Upper lobe of left lung (tissue), 6 donors: ENCODE measurements around the gene CHST13. TPM values are rescaled to one million over a fixed set of nuclear protein-coding genes. Genes with fewer than 3 reads are reported as not detected.

ENCODE experiments used
- ATAC-seq, 2 donors: fragments of 200-7000 bp; cut with Tn5 transposase; one replicate each; pipeline ENCODE4 v1.9.1; 2022; ENCODE audit warnings: mild to moderate bottlenecking in 2 of 2, moderate library complexity in 2 of 2; ENCODE audit not compliant: low FRiP score in 2 of 2
- DNase-seq, 2 donors: peaks; one replicate each; pipeline ENCODE4 v3.0.0-alpha.2; 2019 to 2020
- H3K27ac ChIP-seq, 4 donors: fragments of 200-600 bp; sonication (generic); one replicate each; pipeline ENCODE4 v1.5.1; 2016 to 2019
- H3K27me3 ChIP-seq, 4 donors: fragments of 200-600 bp; sonication (generic); one replicate each; pipeline ENCODE4 v1.5.1; 2017 to 2019
- H3K36me3 ChIP-seq, 4 donors: fragments of 200-600 bp; sonication (generic); one replicate each; pipeline ENCODE4 v1.5.1; 2016 to 2019
- H3K4me1 ChIP-seq, 4 donors: fragments of 200-600 bp; sonication (generic); one replicate each; pipeline ENCODE4 v1.5.1; 2018 to 2019
- H3K4me3 ChIP-seq, 4 donors: fragments of 200-600 bp; sonication (generic); one replicate each; pipeline ENCODE4 v1.5.1; 2017 to 2019; ENCODE audit warnings: mild to moderate bottlenecking in 2 of 4, moderate library complexity in 1 of 4
- H3K9me3 ChIP-seq, 4 donors: fragments of 200-600 bp; sonication (generic); one replicate each; pipeline ENCODE4 v1.5.1; 2018 to 2019
- CTCF ChIP-seq, 6 experiments: fragments of 450-650 bp in 4 of 6; fragments of 200-600 bp in 2 of 6; sonication (generic) in 2 of 6; IDR thresholded peaks; one replicate each; pipeline ENCODE4 v1.5.1; 2016 to 2019; ENCODE audit warnings: antibody characterized with exemption in 6 of 6
- EP300 ChIP-seq, 4 donors: sonication (generic); formaldehyde crosslinking; IDR thresholded peaks; one replicate each; pipeline ENCODE4 v1.5.1; 2017; ENCODE audit warnings: antibody characterized with exemption in 4 of 4, control low read depth in 2 of 4
- POLR2A ChIP-seq, 4 donors: fragments of 450-650 bp; IDR thresholded peaks; one replicate each; pipeline ENCODE4 v1.5.1; 2016 to 2017; ENCODE audit warnings: antibody characterized with exemption in 4 of 4, mild to moderate bottlenecking in 2 of 4
- POLR2AphosphoS5 ChIP-seq, 2 donors: sonication (generic); formaldehyde crosslinking; IDR thresholded peaks; one replicate each; pipeline ENCODE4 v1.5.1; 2017; ENCODE audit warnings: antibody characterized with exemption in 2 of 2
- WGBS, 2 donors: methylation state at CpG; one replicate each; pipeline ENCODE4 v1.1.5; 2017 to 2018; 5-methylcytosine and 5-hydroxymethylcytosine counted together
- total RNA-seq, 6 donors: library from RNA; depleted of rRNA in 4 of 6; stranded (reverse); fragments of >200 nt in 4 of 6; gene quantifications; one replicate each; pipeline versions ENCODE4 v1.1.0 to v1.2.1, GENCODE V29; 2016 to 2021
- donor health status: DM: no; HTN: no; CAD: no; lungs with moderate emphysema.
- donor health status: DM: no; HTN: yes; CAD: no; lungs with severe emphysema.

Gene CHST13
- total RNA-seq, 6 donors from 2014 or later = 0.57 to 3.1 (median 2.0) TPM; not detected in 2

GRCh38 chr3:126549861-126550487 is 26.0 kb downstream of the CHST13 start:
- no peak for ATAC-seq
- peak; percentile 20 to 34 for DNase-seq
- Histone ChIP-seq H3K9me3 (no peaks in the 10 kb centered on the region), H3K4me3 (no peak overlapping the region), H3K4me1 (no peaks in the 10 kb centered on the region), H3K27ac (no peak overlapping the region), H3K27me3 (no peaks in the 10 kb centered on the region), H3K36me3 (no peaks in the 10 kb centered on the region)
- WGBS, 2 donors = 75 to 80% methylated on average over 11 to 12 of the region's 12 CpGs
- no peak for TF ChIP-seq POLR2AphosphoS5 (IDR thresholded peaks at IDR 0.05)
- TF ChIP-seq CTCF (IDR thresholded peaks at IDR 0.05) = no peak
- TF ChIP-seq EP300 (IDR thresholded peaks at IDR 0.05) = no peak
- no peak for TF ChIP-seq POLR2A (IDR thresholded peaks at IDR 0.05)

- 93 to 96% methylated on average over 7 to 11 of the region's 11 CpGs for WGBS, 2 donors
- ATAC-seq = no peak
- no peaks in the 10 kb centered on the region for H3K9me3 ChIP-seq
- H3K4me1 ChIP-seq = no peaks in the 10 kb centered on the region
- no peak overlapping the region for H3K4me3 ChIP-seq
- no peak overlapping the region for H3K27ac ChIP-seq
- DNase-seq = peak; percentile 9 to 34
- TF ChIP-seq POLR2AphosphoS5 (IDR thresholded peaks at IDR 0.05) = no peak
- no peak for TF ChIP-seq EP300 (IDR thresholded peaks at IDR 0.05)
- no peak for TF ChIP-seq CTCF (IDR thresholded peaks at IDR 0.05)
- no peak for TF ChIP-seq POLR2A (IDR thresholded peaks at IDR 0.05)
- H3K27me3 ChIP-seq = no peaks in the 10 kb centered on the region
- no peaks in the 10 kb centered on the region for H3K36me3 ChIP-seq
Measured at GRCh38 chr3:126550488-126551051, 26.6 kb downstream of the CHST13 start.

GRCh38 chr3:126551121-126551838 is 27.3 kb downstream of the CHST13 start:
- no peaks in the 10 kb centered on the region for H3K36me3 ChIP-seq
- DNase-seq = peak in 1 of 2 donors; percentile 30
- no peak for TF ChIP-seq POLR2AphosphoS5 (IDR thresholded peaks at IDR 0.05)
- no peak for TF ChIP-seq CTCF (IDR thresholded peaks at IDR 0.05)
- TF ChIP-seq EP300 (IDR thresholded peaks at IDR 0.05) = no peak

GRCh38 chr3:126551839-126552687 is 28.1 kb downstream of the CHST13 start:
- 70 to 100% methylated on average over 2 to 16 of the region's 17 CpGs for WGBS, 2 donors
- H3K27ac ChIP-seq = no peak overlapping the region
- peak in 1 of 2 donors; percentile 30 for DNase-seq
- TF ChIP-seq EP300 (IDR thresholded peaks at IDR 0.05) (no peak), POLR2A (IDR thresholded peaks at IDR 0.05) (no peak), CTCF (IDR thresholded peaks at IDR 0.05) (no peak), POLR2AphosphoS5 (IDR thresholded peaks at IDR 0.05) (no peak)
- H3K36me3 ChIP-seq = no peaks in the 10 kb centered on the region
- no peaks in the 10 kb centered on the region for H3K9me3 ChIP-seq
- no peaks in the 10 kb centered on the region for H3K27me3 ChIP-seq
- no peak overlapping the region for H3K4me3 ChIP-seq
- H3K4me1 ChIP-seq = no peaks in the 10 kb centered on the region
- ATAC-seq = no peak

More at GRCh38 chr3:126551121-126551838, 27.3 kb downstream of the CHST13 start:
- WGBS, 2 donors = 77 to 81% methylated on average over 9 to 13 of the region's 13 CpGs
- Histone ChIP-seq H3K4me3 (no peak overlapping the region), H3K4me1 (no peaks in the 10 kb centered on the region), H3K9me3 (no peaks in the 10 kb centered on the region), H3K27ac (no peak overlapping the region), H3K27me3 (no peaks in the 10 kb centered on the region)
- no peak for ATAC-seq
